ENCODE results near the gene KCNH4. TPM values are rescaled to one million over a fixed set of nuclear protein-coding genes. Genes with fewer than 3 reads are reported as not detected.

The KCNH4 gene
- total and polyA plus RNA-seq, 2 of the 13 experiments (the other 11 are each of a cell fraction or from before 2014, with no cell fraction given), result 0.01 to 0.09 TPM

- TF ChIP-seq ZNF407 (CRISPR knock-in tag; IDR thresholded peaks at IDR 0.05; ENCODE audit: not compliant biosample characterization) (peak; percentile 73), ZNF292 (CRISPR knock-in tag; IDR thresholded peaks at IDR 0.05; ENCODE audit: borderline replicate concordance, low read depth) (peak; percentile 29; the same call in 1 of the 2 replicates), YY1 (IDR thresholded peaks at IDR 0.05; ENCODE audit: insufficient read depth, insufficient replicate concordance, low read depth, low read length) (no peak), ZMAT3 (CRISPR knock-in tag; conservative IDR thresholded peaks at IDR 0.05) (peak; percentile 72; the same call in 1 of the 2 replicates), ZNF343 (CRISPR knock-in tag; IDR thresholded peaks at IDR 0.05) (0 out of 2 replicates have a peak, but pooled peaks have one; percentile 21), SP4 (CRISPR knock-in tag; IDR thresholded peaks at IDR 0.05) (peak; percentile 97), ELF4 (CRISPR knock-in tag; IDR thresholded peaks at IDR 0.05; ENCODE audit: borderline replicate concordance) (peak; percentile 87), RXRA (CRISPR knock-in tag; IDR thresholded peaks at IDR 0.05) (peak; percentile 57), ZNF710 (CRISPR knock-in tag; IDR thresholded peaks at IDR 0.05; ENCODE audit: borderline replicate concordance) (peak; percentile 90; the same call in 1 of the 2 replicates), JARID2 (CRISPR knock-in tag; IDR thresholded peaks at IDR 0.05; ENCODE audit: insufficient replicate concordance) (peak; percentile 46), STAT6 (CRISPR knock-in tag; IDR thresholded peaks at IDR 0.05; ENCODE audit: borderline replicate concordance) (no peak; the same call in 1 of the 2 replicates)
Measured at GRCh38 chr17:42193969-42194899, 13.3 kb upstream of the KCNH4 start, which contains the start of gene GHDC (continued).

Measured in HepG2 (cell line).